GM04503 (cell line): ENCODE measurements around the gene WFS1.

Experiments
- DNase-seq: peaks from one replicate; pipeline ENCODE4 v3.0.0-alpha.2; 2012; ENCODE audit warnings: low read depth

WFS1 gene

GRCh38 chr4:6299875-6300274, 30.2 kb downstream of the WFS1 start:
- DNase-seq, result no peak

GRCh38 chr4:6300359-6300758, 30.7 kb downstream of the WFS1 start:
- no peak for DNase-seq

DNA sequence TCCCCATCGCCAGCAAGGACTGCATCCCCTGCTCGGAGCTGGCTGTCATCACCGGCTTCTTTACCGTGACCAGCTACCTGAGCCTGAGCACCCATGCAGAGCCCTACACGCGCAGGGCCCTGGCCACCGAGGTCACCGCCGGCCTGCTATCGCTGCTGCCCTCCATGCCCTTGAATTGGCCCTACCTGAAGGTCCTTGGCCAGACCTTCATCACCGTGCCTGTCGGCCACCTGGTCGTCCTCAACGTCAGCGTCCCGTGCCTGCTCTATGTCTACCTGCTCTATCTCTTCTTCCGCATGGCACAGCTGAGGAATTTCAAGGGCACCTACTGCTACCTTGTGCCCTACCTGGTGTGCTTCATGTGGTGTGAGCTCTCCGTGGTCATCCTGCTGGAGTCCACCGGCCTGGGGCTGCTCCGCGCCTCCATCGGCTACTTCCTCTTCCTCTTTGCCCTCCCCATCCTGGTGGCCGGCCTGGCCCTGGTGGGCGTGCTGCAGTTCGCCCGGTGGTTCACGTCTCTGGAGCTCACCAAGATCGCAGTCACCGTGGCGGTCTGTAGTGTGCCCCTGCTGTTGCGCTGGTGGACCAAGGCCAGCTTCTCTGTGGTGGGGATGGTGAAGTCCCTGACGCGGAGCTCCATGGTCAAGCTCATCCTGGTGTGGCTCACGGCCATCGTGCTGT, 31.5 kb downstream of the WFS1 start:
- DNase-seq, result no peak

DNA sequence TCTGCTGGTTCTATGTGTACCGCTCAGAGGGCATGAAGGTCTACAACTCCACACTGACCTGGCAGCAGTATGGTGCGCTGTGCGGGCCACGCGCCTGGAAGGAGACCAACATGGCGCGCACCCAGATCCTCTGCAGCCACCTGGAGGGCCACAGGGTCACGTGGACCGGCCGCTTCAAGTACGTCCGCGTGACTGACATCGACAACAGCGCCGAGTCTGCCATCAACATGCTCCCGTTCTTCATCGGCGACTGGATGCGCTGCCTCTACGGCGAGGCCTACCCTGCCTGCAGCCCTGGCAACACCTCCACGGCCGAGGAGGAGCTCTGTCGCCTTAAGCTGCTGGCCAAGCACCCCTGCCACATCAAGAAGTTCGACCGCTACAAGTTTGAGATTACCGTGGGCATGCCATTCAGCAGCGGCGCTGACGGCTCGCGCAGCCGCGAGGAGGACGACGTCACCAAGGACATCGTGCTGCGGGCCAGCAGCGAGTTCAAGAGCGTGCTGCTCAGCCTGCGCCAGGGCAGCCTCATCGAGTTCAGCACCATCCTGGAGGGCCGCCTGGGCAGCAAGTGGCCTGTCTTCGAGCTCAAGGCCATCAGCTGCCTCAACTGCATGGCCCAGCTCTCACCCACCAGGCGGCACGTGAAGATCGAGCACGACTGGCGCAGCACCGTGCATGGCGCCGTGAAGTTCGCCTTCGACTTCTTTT, 32.2 kb downstream of the WFS1 start:
- DNase-seq, result no peak

DNA sequence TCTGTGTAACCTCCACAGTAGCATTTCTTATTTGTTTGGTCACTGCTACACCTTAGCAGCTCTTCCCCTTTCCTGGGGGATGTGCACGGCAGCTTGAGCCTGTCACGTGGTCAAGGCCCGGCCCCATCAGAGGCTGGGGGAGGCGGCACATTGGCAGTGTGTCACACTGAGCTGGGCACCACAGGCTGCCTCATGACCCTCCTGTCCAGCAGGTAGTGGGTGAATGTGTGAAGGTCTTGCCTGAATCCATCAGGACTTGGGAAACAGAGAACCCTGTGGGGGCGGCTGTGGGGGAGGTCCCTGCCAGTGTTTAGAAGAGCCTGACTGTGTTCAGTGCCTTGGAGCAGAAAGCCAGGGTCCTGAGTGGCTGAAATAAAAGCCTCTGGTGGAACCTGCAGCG, 33.2 kb downstream of the WFS1 start:
- no peak for DNase-seq

DNA sequence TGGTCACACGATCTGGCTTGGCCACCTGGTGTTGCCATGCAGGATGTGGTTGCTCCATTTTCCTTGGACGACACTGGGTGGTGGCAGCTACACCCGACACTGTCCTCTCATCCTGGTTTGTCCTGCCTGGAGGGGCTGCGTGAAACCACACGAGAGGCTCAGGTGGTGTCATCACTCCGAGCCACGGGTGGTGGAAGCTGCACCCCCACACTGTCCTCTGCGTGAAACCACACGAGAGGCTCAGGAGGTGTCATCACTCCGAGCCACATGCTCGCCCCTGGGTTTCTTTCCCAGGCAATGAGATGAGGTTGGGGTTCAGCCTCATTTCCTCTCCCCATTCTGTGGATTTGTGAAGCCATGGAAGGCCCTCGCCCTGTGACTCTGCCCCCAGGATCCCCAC, 34.3 kb downstream of the WFS1 start:
- no peak for DNase-seq

DNA sequence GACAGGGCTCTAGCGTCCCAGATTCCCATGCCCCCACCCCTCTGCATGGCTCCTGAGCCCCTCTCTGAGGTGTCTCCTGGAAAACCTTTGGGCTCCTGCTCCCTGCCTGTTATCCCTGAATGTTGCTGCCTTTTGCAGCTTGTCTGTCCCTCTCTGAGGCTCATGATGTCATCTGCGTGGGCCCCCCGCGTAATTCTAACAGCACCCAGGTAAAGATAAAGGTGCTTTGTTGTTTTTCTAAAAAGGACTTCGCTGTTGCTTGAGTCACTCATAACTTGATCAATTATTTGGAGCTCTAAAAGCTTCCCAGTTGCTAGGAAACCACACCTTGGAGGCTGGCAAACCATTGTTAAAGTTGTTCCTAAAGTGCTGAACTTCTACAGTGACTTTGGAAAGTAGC, 36.6 kb downstream of the WFS1 start:
- no peak for DNase-seq

GRCh38 chr4:6307230-6307629, 37.6 kb downstream of the WFS1 start:
- DNase-seq, result no peak

- no peak for DNase-seq
Measured at GRCh38 chr4:6307891-6308290, 38.2 kb downstream of the WFS1 start.

- DNase-seq, result no peak
Measured at GRCh38 chr4:6308899-6309643, 39.4 kb downstream of the WFS1 start.

GRCh38 chr4:6309777-6310176, 40.1 kb downstream of the WFS1 start:
- DNase-seq, result no peak

DNA sequence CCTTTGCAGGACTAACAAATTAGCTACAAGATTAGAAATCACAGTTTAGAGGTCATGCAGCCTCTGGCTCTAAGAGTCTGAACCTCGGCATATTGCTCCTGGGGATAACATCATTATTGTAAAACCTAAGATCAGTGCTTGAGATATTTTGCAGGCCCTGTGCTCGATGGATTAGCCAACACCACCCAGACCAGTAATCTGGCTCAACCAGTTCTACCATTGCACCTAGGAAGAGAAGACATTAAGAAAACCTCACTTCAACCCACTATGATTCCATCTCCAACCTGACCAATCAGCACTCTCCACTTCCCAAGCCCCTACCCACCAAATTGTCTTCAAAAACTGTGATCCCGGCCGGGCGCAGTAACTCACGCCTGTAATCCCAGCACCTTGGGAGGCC, 43.6 kb downstream of the WFS1 start:
- no peak for DNase-seq

DNA sequence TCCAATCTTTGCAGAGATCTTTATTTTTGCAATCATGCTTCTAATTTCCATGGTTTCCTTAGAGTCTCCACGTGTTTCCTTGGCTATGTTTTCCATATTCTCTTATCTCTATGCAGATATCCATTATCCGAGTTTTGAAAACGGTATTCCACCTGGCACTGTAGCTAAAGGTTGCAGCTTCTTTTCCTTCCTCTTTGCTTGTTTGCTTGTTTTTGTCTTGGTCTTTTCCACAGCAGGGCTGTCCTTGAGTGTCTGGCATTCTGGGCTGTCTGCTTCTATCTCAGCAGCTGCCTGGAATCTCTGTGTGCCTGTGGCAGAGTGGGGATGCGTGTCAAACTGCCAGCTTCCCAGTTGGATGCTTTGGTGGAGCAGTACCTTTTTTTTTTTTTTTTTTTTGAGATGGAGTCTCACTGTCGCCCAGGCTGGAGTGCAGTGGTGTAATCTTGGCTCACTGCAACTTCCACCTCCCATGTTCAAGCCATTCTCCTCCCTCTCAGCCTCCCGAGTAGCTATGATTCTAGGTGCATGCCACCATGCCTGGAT, 46.9 kb downstream of the WFS1 start:
- no peak for DNase-seq

DNA sequence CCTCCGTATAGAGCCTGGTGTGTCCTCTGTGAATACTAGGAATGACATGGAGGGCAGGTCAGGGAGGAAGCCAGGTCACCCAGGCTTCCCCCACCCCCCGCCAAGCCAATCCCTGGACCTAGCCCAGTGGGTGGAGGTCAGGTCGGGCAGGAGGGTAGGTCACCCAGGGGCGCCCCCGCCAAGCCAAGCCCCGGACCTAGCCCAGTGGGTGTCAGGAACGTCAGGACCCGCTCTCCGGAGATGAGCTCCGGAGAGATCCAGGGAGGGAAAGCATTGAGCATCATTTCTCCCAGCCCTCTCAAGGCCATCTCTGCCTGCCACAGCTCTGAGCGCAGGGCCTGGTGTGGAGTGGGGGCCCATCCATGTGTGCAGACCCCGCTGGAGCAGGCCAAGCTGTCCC, 48.6 kb downstream of the WFS1 start:
- DNase-seq, result no peak

DNA sequence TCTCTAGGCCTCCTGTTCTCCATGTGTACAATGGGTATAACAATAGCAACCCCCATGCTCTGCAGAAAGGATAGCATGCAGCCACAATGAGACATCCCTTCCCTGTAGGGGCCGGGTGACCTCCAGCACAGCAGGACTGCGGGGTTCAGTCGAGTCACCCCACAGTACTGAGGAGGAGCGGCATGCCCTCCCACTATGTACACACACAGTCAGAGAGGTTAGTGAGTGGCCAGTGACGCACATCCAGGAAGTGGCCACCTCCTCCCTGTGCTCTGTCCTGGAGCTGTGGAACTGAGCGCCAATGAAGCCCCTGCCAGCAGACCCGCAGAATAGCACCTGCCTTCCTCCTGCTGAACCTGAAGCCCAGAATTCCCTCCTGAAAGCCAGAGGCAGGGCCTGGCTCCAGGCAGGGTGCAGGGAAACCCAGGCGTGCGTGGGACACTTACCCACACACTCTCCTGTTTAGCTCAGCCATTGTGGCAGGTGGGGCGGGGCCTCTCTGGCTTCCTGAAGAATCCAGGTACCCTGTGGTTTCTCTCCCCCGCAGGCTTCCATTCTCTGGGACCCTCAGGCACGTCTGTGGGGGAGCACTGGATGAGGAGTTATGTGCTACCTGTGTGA, 50.0 kb downstream of the WFS1 start:
- no peak for DNase-seq

- no peak for DNase-seq
Measured at GRCh38 chr4:6320663-6321062, 51.0 kb downstream of the WFS1 start.

DNA sequence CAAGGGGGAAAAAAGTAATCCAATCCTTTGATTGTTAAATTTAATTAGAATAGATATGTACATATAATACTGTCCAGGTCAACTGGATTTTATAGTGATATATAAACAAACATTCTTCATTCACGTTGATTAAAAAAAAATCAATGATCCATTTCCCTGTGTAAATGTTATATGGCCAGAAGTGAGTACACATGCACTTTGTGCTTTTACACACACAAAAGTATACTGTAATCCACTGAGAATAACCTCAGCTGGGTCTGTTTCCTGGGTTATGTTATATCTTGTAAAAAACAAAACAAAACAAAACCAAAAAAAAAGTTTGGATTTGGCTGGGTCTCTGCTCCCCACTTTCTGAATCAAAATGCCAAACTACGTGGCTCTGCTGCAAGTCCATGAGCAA, 51.7 kb downstream of the WFS1 start:
- no peak for DNase-seq

- no peak for DNase-seq
Measured at GRCh38 chr4:6322067-6322760, 52.6 kb downstream of the WFS1 start.

DNA sequence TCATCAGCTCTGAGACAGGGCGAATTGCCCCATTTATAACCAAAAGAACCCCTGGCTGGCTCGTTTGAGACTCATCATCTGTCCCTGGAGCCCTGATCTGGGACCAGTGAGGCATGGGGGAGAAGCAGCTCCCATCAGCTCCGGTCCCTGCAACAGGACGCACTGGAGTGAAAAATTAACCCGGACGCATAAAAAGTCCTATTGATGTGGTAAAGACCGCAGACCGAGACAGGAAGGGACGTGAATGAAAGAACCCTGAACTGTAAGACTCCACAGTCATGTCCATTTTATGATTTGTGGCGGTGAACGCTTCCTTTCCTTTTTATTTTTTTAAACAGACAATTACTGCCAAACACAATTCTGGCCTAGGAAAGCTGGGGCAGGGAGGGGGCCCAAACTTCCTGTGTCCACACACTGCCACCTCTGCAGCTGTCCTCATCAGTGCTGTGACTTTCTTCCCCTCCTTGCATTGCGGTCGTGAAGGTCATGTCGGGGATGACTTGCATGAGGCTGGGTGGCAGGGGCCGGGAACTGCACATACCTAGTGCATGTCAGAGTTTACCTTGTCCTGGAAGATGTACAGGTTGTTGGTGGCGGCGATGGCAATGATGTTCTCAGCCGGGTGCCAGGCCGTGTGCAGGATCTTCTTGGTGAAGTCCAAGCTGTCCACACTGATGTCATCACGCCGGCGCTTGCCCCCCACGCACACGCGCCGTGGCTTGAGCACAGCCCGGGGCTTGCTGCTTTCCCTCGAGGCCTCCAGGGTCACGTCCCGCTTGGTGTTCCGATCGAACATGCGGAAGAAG, 53.3 kb downstream of the WFS1 start:
- no peak for DNase-seq

DNA sequence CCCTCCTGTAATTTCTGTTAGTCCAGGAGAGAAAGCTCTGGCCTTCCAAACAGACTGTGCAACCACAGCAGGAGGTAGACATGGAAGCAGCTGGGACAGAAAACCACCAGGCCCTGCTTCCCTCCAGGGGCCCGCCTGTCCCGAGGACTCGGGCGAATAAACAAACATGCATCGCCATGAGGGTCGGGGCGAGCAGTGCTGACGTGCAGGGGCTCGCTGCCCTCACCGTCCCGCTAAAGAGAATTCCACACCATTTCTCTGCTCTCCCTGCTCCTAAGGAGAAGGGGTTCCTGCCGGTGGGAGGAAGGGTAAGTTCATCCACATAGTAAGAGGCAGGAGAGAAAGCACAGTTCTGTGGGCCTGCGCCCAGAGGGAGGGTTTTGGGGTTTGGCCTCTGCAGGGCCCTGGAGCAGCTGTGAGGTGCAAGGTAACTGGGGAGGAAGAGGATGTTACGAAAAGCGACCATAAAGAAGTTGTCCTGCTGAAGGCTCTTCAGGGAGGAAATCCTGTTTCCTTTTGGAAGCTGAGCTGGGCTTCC, 54.9 kb downstream of the WFS1 start:
- no peak for DNase-seq
